Body of pancreas (tissue), 4 donors: ENCODE measurements around the gene MAPKAPK2. TPM values are rescaled to one million over a fixed set of nuclear protein-coding genes. Genes with fewer than 3 reads are reported as not detected.

Experiments
- ATAC-seq: fragments of 150-250 bp; one replicate; pipeline ENCODE4 v1.9.1; 2016
- DNase-seq, 4 donors: peaks; one replicate each; pipeline ENCODE4 v3.0.0-alpha.2; 2019
- H3K27ac ChIP-seq, 4 donors: fragments of 200-600 bp; sonication (generic); 1 replicate in 3 of 4; 2 replicates in 1 of 4; pipeline versions ENCODE4 v1.5.1 to v1.6.1; 2016 to 2019; ENCODE audit warnings: mild to moderate bottlenecking in 1 of 4, mixed read lengths in 1 of 4, moderate library complexity in 1 of 4
- H3K27me3 ChIP-seq, 2 donors: fragments of 200-600 bp; sonication (generic); one replicate each; pipeline ENCODE4 v1.6.0; 2016; ENCODE audit warnings: mild to moderate bottlenecking in 1 of 2
- H3K36me3 ChIP-seq, 2 donors: fragments of 200-600 bp; sonication (generic); replicated peaks in 1 of 2; 2 replicates each; pipeline ENCODE4 v1.5.1; 2016; ENCODE audit warnings: low read depth in 2 of 2; ENCODE audit not compliant: insufficient read depth in 1 of 2
- H3K4me1 ChIP-seq: fragments of 200-600 bp; sonication (generic); one replicate; pipeline ENCODE4 v1.6.0; 2016
- H3K4me3 ChIP-seq, 2 donors: fragments of 200-600 bp; sonication (generic); 1 replicate in 1 of 2; 2 replicates in 1 of 2; pipeline ENCODE4 v1.5.1; 2016 to 2019
- H3K9me3 ChIP-seq, 3 donors: fragments of 200-600 bp; sonication (generic); 1 replicate in 2 of 3; 2 replicates in 1 of 3; pipeline ENCODE4 v1.5.1; 2016
- CTCF ChIP-seq, 7 experiments: fragments of 450-650 bp in 4 of 7; fragments of 200-600 bp in 3 of 7; sonication (generic) in 3 of 7; IDR thresholded peaks; one replicate each; pipeline ENCODE4 v1.5.1; 2016 to 2019; ENCODE audit warnings: antibody characterized with exemption in 7 of 7
- POLR2A ChIP-seq, 3 donors: fragments of 450-650 bp; IDR thresholded peaks; one replicate each; pipeline ENCODE4 v1.6.1; 2016; ENCODE audit warnings: antibody characterized with exemption in 3 of 3, mild to moderate bottlenecking in 2 of 3
- WGBS, 2 donors: methylation state at CpG; one replicate each; pipeline ENCODE4 v1.1.5; 2017; 5-methylcytosine and 5-hydroxymethylcytosine counted together
- intact Hi-C: fragments of 100-400 bp; cut with DNase I; formaldehyde crosslinking; loops from one replicate; pipeline ENCODE4 v1.15.1; 2023
- total RNA-seq, 2 donors: library from RNA; depleted of rRNA; stranded (reverse); fragments of >200 nt; gene quantifications; one replicate each; pipeline ENCODE4 v1.1.0, GENCODE V29; 2016

The MAPKAPK2 gene
- total RNA-seq, 2 donors from 2014 or later = 29.1 to 46.5 TPM

GRCh38 chr1:206672844-206673758 lies 11.6 kb upstream of the MAPKAPK2 start:
- Histone ChIP-seq H3K4me1 (peaks cover 9% of the 10 kb centered on the region), H3K27ac (no peak overlapping the region)

GRCh38 chr1:206674236-206674635 lies 10.5 kb upstream of the MAPKAPK2 start:
- Histone ChIP-seq H3K27me3 (no peaks in the 10 kb centered on the region), H3K27ac (peak overlapping the region in 1 of 4 donors; percentile 29), H3K4me1 (peaks cover 9% of the 10 kb centered on the region), H3K36me3 (no peaks in the 10 kb centered on the region), H3K9me3 (no peaks in the 10 kb centered on the region), H3K4me3 (no peak overlapping the region)
- TF ChIP-seq POLR2A (IDR thresholded peaks at IDR 0.05) (no peak), CTCF (IDR thresholded peaks at IDR 0.05) (no peak)
- no peak for ATAC-seq
- intact Hi-C loops = no loop called here
- DNase-seq = no peak
- WGBS, 2 donors = 92 to 93% methylated on average over 3 of the region's 3 CpGs

More at GRCh38 chr1:206672844-206673758, 11.6 kb upstream of the MAPKAPK2 start:
- Histone ChIP-seq H3K36me3 (no peaks in the 10 kb centered on the region), H3K27me3 (no peaks in the 10 kb centered on the region), H3K9me3 (no peaks in the 10 kb centered on the region), H3K4me3 (no peak overlapping the region)
- intact Hi-C loops = no loop called here
- no peak for TF ChIP-seq CTCF (IDR thresholded peaks at IDR 0.05)
- TF ChIP-seq POLR2A (IDR thresholded peaks at IDR 0.05) = no peak
- ATAC-seq (no peak), DNase-seq (peak in 1 of 4 donors; percentile 29)
- 72 to 75% methylated on average over 6 of the region's 6 CpGs for WGBS, 2 donors

- DNase-seq (peak; percentile 50 to 85 (median 74)), ATAC-seq (peak; percentile 80)
- Histone ChIP-seq H3K4me3 (no peak overlapping the region), H3K9me3 (no peaks in the 10 kb centered on the region), H3K27ac (peak overlapping the region; percentile 29 to 58 (median 38)), H3K27me3 (no peaks in the 10 kb centered on the region), H3K36me3 (no peaks in the 10 kb centered on the region), H3K4me1 (peaks cover 9% of the 10 kb centered on the region)
- WGBS, 2 donors = 71 to 83% methylated on average over 1 of the region's 1 CpG
- intact Hi-C loops = no loop called here
- TF ChIP-seq POLR2A (IDR thresholded peaks at IDR 0.05) = no peak
- no peak for TF ChIP-seq CTCF (IDR thresholded peaks at IDR 0.05)
Observed at GRCh38 chr1:206674745-206675175, 9.9 kb upstream of the MAPKAPK2 start.

GRCh38 chr1:206676499-206676898 lies 8.2 kb upstream of the MAPKAPK2 start:
- intact Hi-C loops = no loop called here
- H3K9me3 ChIP-seq = no peaks in the 10 kb centered on the region
- no peak for ATAC-seq
- no peaks in the 10 kb centered on the region for H3K36me3 ChIP-seq
- H3K27me3 ChIP-seq = no peaks in the 10 kb centered on the region
- 82 to 86% methylated on average over 2 of the region's 2 CpGs for WGBS, 2 donors
- H3K4me1 ChIP-seq = peaks cover 9% of the 10 kb centered on the region
- H3K27ac ChIP-seq = no peak overlapping the region
- H3K4me3 ChIP-seq = no peak overlapping the region
- TF ChIP-seq POLR2A (IDR thresholded peaks at IDR 0.05) (no peak), CTCF (IDR thresholded peaks at IDR 0.05) (no peak)
- DNase-seq = no peak
